Peyer's patch (tissue), 4 donors: ENCODE data around the gene MRPS23. TPM values are rescaled to one million over a fixed set of nuclear protein-coding genes. Genes with fewer than 3 reads are reported as not detected.

Experiments
- DNase-seq, 3 donors: peaks; one replicate each; pipeline ENCODE4 v3.0.0-alpha.2; 2017 to 2019
- H3K27ac ChIP-seq, 4 donors: fragments of 200-600 bp; sonication (generic); one replicate each; pipeline ENCODE4 v1.5.1; 2016 to 2019
- H3K27me3 ChIP-seq, 2 donors: fragments of 200-600 bp; sonication (generic); one replicate each; pipeline ENCODE4 v1.5.1; 2019
- H3K36me3 ChIP-seq, 3 donors: fragments of 200-600 bp; sonication (generic); one replicate each; pipeline ENCODE4 v1.5.1; 2016 to 2019
- H3K4me1 ChIP-seq, 4 donors: fragments of 200-600 bp; sonication (generic); one replicate each; pipeline ENCODE4 v1.5.1; 2016 to 2019
- H3K4me3 ChIP-seq, 4 donors: fragments of 200-600 bp; sonication (generic); 1 replicate in 3 of 4; 2 replicates in 1 of 4; pipeline ENCODE4 v1.5.1; 2016 to 2019; ENCODE audit warnings: mild to moderate bottlenecking in 1 of 4
- H3K9me3 ChIP-seq, 4 donors: fragments of 200-600 bp; sonication (generic); one replicate each; pipeline ENCODE4 v1.5.1; 2016 to 2019; ENCODE audit warnings: mild to moderate bottlenecking in 1 of 4
- CTCF ChIP-seq, 6 experiments: fragments of 450-650 bp in 4 of 6; fragments of 200-600 bp in 2 of 6; sonication (generic) in 1 of 6; IDR thresholded peaks; one replicate each; pipeline ENCODE4 v1.5.1; 2017 to 2019; ENCODE audit warnings: antibody characterized with exemption in 6 of 6, mild to moderate bottlenecking in 3 of 6, moderate library complexity in 1 of 6
- POLR2A ChIP-seq, 2 donors: fragments of 450-650 bp; IDR thresholded peaks; one replicate each; pipeline ENCODE4 v1.5.1; 2017; ENCODE audit warnings: antibody characterized with exemption in 2 of 2, mild to moderate bottlenecking in 2 of 2, moderate library complexity in 2 of 2
- total RNA-seq, 4 donors: library from RNA; depleted of rRNA; stranded (reverse); fragments of >200 nt; gene quantifications; one replicate each; pipeline ENCODE4 v1.1.0, GENCODE V29; 2016

MRPS23 gene
- total RNA-seq, 4 donors from 2014 or later = 0.83 to 7.4 (median 5.2) TPM

GRCh38 chr17:57868910-57869616, 19.2 kb upstream of the MRPS23 start:
- no peak overlapping the region for H3K4me3 ChIP-seq
- no peaks in the 10 kb centered on the region for H3K27me3 ChIP-seq
- peak overlapping the region; percentile 40 to 83 (median 68) for H3K27ac ChIP-seq
- no peaks in the 10 kb centered on the region for H3K9me3 ChIP-seq
- DNase-seq = no peak
- peaks cover 0 to 35% (median 19%) of the 10 kb centered on the region in 4 donors for H3K4me1 ChIP-seq
- TF ChIP-seq CTCF (IDR thresholded peaks at IDR 0.05) (no peak), POLR2A (IDR thresholded peaks at IDR 0.05) (no peak)
- peaks cover 0 to 9% (median 0%) of the 10 kb centered on the region in 3 donors for H3K36me3 ChIP-seq

DNA sequence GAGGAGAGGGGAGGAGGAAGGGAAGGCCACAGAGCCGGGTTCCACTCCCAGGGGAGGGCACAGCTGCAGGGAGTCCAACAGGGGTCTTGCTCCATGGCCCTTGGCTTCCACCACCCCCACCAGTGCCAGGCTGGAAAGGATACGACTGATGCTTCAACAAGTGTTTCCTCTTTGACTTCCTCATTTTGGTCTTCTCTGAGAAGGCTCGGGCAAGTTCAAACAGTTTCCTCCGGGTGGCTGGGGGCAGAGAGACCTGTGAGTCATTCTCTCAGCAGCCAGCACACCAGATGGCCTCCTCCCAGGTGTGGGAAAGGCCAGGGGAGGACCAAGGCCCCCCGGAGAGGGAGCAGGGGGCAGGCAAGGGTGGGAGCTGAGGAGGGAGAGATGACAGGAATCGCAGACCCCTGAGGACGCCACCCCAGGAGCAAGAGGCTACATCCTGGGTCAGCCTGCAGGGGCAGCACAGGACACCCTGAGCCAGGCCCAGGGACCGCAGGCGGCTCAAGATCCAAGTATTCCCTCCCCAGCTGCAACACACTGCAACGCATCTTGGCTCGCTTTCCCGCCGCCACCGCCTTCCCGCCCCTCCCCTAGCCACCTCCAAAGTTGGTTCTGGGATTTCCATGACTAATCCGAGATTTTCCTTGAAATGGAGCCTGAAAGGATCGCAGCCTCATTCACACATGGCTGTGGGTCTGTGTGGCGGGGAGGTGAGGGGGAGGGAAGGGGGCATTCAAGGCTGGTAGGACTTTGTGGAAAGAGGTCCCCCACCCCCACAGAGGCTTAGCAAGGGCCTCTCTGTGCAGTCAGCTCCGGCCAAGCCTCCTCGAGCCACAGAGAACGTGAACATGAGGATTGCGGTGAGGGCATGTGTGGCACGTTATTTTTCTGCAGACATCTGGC, 18.4 kb upstream of the MRPS23 start:
- Histone ChIP-seq H3K27me3 (no peaks in the 10 kb centered on the region), H3K4me1 (peaks cover 0 to 27% (median 15%) of the 10 kb centered on the region in 4 donors), H3K36me3 (peaks cover 0 to 9% (median 0%) of the 10 kb centered on the region in 3 donors), H3K27ac (peak overlapping the region; percentile 42 to 83 (median 68)), H3K9me3 (no peaks in the 10 kb centered on the region), H3K4me3 (no peak overlapping the region)
- TF ChIP-seq CTCF (IDR thresholded peaks at IDR 0.05) = peak in 3 of 6 experiments; percentile 19 to 35 (median 28)
- no peak for TF ChIP-seq POLR2A (IDR thresholded peaks at IDR 0.05)
- peak; percentile 63 to 82 (median 68) for DNase-seq

GRCh38 chr17:57867126-57867525, 17.3 kb upstream of the MRPS23 start:
- DNase-seq = no peak
- Histone ChIP-seq H3K9me3 (no peaks in the 10 kb centered on the region), H3K36me3 (peaks cover 0 to 9% (median 0%) of the 10 kb centered on the region in 3 donors), H3K4me1 (peaks cover 0 to 26% (median 15%) of the 10 kb centered on the region in 4 donors), H3K4me3 (no peak overlapping the region), H3K27me3 (no peaks in the 10 kb centered on the region), H3K27ac (peak overlapping the region in 3 of 4 donors; percentile 42 to 83 (median 67))
- TF ChIP-seq CTCF (IDR thresholded peaks at IDR 0.05) (no peak), POLR2A (IDR thresholded peaks at IDR 0.05) (no peak)

DNA sequence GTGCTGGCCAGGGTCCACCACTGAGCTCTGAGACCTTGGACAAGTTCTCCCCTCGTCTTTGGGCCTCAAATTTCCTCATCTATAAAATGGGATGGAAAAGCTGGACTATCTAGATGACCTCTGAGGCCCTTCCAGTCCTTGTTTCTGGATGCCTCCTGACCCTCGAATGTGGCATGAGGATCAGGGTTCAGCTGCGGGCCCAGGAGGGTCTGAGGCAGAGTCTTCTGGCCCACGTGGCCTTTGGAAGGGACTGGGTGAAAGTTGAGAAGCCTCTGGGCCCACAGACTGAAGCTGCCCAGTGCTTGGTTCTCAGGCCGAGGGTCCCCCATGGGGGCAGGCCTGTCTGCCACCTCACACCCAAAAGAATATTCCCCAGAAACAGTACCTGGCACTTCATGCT, 16.9 kb upstream of the MRPS23 start:
- H3K27me3 ChIP-seq = no peaks in the 10 kb centered on the region
- peaks cover 0 to 29% (median 18%) of the 10 kb centered on the region in 4 donors for H3K4me1 ChIP-seq
- H3K36me3 ChIP-seq = peaks cover 0 to 9% (median 0%) of the 10 kb centered on the region in 3 donors
- DNase-seq = no peak
- no peak overlapping the region for H3K27ac ChIP-seq
- H3K9me3 ChIP-seq = no peaks in the 10 kb centered on the region
- no peak for TF ChIP-seq CTCF (IDR thresholded peaks at IDR 0.05)
- no peak for TF ChIP-seq POLR2A (IDR thresholded peaks at IDR 0.05)
- H3K4me3 ChIP-seq = no peak overlapping the region

DNA sequence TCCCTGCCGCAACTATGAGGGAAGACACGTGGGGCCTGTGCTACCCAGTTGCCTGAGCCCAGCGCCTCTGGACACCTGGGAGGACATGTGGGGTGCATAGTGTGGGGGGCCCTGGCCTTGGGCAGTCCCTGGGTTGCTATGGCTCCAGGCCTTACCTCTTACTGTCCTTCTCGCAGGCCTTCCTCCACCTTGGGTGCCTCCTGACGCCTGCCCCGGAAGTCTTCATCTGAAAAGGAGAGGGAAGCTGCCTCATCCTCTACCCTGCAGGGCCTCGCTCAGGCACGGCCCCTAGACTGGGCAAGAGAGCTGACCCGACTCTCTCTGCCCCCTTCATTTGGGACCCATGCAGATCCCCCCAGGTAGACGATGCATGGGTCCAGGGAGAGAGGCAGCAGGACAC, 16.5 kb upstream of the MRPS23 start:
- H3K4me1 ChIP-seq = peaks cover 0 to 33% (median 22%) of the 10 kb centered on the region in 4 donors
- H3K36me3 ChIP-seq = peaks cover 0 to 9% (median 0%) of the 10 kb centered on the region in 3 donors
- no peak overlapping the region for H3K4me3 ChIP-seq
- no peak for TF ChIP-seq POLR2A (IDR thresholded peaks at IDR 0.05)
- no peak for TF ChIP-seq CTCF (IDR thresholded peaks at IDR 0.05)
- H3K27me3 ChIP-seq = no peaks in the 10 kb centered on the region
- no peak for DNase-seq
- no peaks in the 10 kb centered on the region for H3K9me3 ChIP-seq
- H3K27ac ChIP-seq = no peak overlapping the region
